HUDEP-2 (cell line): ENCODE data around the gene TMEM184A.
A peak's percentile ranks its signal among the peaks of the same experiment; 100 is the strongest.

Experiments
- DNase-seq, 76 experiments: peaks; one replicate each; lab custom pipeline; 2025; ENCODE audit not compliant: unreplicated experiment in 76 of 76; lab: John Stamatoyannopoulos, UW

The TMEM184A gene

DNA sequence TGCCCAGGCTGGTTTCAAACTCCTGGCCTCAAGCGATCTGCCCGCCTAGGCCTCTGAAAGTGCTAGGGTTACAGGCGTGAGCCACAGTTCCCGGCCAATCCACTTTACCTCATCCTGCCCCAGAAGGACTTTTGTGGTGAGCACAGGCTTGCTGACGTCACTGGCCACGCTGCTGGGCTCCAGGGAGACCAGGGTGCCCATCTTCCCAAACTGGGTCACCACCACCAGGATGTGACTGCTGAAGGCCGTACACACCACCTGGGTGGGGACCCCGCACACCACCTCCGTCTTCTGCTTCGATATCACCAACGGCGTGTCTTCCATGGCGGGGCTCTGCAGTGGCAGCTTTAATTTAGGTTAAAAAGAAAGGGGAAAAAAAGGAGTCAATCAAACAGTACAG lies 13.0 kb upstream of the TMEM184A start:
- DNase-seq: peak in 13 of 76 experiments; percentile 8 to 43 (median 20)

- no peak for DNase-seq
Measured at GRCh38 chr7:1567896-1568510, 12.0 kb upstream of the TMEM184A start.

DNA sequence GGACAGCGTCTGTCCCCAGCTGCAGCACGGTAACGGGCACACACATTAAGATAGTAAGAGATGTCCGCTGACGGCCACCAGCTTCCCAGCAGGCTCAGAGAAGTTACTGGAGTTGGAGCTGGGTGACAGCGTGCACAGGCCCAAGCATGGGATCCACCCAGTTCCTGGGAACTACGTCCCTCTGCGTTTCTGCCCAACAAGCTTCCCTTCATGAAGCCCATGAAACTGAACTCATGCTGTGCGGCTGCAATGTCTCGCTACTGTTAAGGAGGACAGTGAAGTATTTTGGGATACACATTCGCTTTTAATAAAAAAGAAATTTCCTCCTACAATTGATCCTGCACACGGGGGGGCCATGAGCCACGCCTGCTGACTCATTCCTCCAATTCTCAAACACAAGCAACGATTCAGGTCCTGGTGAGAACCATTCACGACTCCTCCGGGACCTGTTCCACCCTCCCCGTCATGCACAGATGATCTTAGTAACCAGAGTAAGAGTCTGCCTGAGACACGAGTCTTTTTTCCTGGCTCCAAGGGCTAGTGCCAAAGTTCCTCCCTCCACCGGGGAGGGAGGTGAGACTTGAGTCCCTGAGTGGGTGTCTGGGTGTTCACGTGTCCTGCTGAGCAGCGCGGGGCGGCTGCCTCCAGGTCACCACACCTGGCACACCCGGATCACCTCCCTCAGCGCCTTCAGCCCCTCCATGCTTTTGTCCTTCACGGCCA lies 11.2 kb upstream of the TMEM184A start:
- DNase-seq: peak in 13 of 76 experiments; percentile 9 to 73 (median 25)

DNA sequence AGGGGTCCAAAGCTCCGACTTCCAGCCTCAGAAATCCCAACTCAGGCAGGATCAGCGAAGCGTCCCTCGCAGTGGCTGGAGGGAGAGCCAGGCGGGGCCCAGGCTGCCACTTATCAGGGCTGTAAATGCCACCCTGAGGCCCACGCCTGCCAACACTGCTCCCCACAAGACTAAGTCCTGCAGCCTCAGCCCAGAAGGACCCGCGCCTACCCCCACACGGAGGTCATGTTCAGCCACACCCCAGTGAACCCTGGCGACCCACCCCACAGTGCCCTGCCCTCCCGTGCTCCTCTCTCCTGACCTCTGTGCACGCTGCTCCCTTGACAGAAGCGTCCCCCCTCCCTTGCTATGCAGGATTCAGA lies 10.7 kb upstream of the TMEM184A start:
- peak in 74 of 76 experiments; percentile 26 to 97 (median 86) for DNase-seq

DNA sequence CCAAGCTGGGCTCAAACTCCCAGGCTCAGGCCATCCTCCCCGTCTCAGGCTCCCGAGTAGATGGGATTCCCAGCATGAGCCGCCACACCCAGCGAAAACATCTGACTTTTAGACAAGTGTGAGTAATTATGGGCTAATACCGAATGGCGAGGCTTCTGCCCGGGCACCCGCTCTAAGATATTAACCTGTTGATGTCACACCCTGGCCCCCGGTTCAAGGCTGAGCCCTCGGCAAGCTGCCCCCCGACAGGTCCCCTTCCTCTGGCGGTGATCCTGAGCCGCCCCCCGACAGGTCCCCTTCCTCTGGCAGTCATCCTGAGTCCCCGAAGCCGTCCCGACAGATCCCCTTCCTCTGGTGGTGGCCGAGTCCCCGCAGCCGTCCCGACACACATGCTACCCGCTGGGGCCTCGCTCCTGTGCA lies 8.6 kb upstream of the TMEM184A start:
- DNase-seq: no peak

DNA sequence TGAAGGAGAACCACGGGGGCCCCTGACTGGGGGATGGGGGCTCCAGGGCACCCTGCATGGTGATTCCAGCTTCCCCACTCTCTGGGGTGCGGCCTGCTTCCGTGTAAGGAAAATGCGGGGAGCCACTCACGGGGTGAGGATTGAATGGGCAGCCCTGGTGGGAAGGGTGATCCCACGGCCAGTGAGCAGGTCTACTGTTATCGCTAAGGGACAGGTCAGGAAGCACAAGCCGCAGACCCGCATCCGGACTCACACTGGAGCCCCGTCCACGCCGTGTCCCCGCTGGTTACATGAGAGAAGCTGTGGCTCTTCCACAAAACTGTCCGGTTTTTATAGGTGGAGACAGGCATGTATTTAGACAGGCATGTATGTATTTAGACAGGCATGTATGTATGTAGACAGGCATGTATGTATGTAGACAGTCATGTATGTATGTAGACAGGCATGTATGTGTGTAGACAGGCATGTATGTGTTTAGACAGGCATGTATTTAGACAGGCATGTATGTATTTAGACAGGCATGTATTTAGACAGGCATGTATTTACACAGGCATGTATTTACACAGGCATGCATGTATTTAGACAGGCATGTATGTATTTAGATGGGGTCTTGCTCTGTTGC lies 8.1 kb upstream of the TMEM184A start:
- no peak for DNase-seq

- DNase-seq: no peak
Measured at GRCh38 chr7:1562597-1563051, 6.6 kb upstream of the TMEM184A start.

DNA sequence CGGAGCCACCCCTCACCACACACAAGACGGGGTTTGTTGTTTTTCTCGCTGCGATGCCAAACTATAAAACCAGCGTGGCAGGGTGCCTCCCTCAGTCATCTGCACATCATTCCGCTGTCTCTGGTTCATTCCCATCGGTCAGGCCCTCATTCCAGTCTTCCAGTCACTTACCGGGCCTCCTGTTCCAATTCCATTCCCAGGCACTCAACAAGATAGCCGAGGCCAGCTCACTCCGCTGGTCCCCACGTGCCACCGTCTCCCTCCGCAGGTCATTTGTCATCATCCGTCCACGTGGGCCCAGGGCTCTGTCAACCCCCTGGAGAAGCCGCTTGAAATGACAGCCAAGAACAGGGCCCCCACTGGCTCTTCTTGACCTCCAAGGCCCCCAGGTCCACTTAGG lies 6.1 kb upstream of the TMEM184A start:
- DNase-seq: no peak

GRCh38 chr7:1561036-1561940 lies 5.3 kb upstream of the TMEM184A start:
- DNase-seq: no peak

GRCh38 chr7:1560620-1561031 lies 4.6 kb upstream of the TMEM184A start:
- no peak for DNase-seq

DNA sequence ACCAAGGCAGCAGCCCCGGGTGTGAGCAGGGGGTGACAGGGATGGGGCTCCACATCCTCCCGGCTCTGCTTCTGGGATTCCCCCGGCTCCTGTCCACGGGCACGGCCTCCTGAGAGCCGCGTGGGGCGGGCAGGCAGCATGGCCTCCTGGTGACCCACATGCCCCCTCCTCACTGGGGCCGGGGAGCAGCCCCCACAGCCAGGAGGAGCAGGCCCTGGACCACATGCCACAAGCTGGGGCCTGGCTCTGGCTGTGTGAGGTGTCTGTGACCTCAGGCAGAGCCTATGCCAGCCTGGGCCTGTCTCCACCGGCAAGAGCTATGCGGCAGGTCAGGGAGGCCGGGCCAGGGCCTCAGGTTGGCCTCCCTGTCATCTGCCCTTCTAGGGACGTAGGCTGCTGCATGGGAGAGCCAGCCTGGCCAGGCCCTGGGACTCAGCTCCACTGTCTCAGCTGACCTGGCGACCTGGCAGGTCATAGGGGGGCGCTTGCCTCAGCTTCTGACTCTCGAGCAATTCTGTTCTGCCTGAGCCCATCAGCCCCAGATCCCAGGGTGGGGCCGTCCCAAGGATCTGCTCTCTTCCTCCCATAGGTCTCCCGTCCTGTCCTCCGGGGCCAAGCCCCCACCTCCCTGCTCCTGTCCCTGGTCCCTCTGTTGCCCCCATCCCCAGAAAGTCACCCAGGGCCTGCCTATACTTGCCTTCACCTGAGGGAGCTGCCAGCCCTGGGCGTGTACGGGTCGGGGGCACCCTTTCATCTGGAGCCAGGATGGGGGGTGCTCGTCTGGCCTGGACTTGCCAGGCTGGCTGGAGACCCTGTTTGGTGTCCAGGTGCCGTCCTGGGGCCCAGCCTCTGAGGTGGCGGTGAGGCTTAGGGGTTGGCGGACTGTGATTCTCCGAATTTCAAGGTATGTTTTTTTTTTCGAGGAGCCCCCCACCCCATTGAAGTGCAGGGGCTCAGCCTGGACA lies 3.9 kb upstream of the TMEM184A start:
- no peak for DNase-seq

DNA sequence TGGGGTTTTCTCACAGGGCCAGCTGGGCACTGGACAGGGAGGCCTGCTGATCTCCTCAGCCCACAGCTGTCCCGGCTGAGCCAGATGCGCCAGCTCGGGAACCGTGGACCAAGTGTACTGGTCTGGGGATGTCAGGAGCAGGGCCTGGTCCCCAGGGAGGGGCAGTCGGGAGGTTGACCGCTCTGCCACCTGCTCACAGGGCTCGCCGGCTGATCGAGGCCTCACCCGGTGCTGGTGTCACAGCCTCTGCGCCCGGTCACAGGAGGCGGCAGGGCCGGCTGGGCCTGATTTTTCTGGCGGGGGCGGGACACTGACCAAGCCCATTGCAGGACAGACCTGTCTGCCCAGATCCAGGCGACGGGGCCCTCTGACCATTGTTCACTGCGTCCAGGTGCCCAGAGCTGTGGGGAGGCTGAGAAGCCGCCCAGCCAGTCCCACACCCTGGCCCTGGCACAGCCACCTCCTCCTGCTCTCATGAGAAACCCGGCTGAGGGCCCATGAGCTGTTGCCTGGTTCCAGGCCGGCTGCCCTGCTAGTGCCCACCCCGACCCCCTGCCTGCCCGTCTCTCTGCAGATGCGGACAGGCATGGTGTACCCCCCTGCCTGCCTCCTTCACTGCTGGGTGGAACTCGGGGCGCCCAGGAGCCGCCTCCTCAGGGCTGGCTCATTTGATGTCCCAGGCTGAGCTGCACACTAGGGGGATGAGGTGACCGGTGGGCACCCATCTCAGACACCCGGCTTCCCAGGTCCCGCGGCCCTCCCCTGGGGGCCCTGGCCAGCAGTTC lies 3.0 kb upstream of the TMEM184A start:
- no peak for DNase-seq

DNA sequence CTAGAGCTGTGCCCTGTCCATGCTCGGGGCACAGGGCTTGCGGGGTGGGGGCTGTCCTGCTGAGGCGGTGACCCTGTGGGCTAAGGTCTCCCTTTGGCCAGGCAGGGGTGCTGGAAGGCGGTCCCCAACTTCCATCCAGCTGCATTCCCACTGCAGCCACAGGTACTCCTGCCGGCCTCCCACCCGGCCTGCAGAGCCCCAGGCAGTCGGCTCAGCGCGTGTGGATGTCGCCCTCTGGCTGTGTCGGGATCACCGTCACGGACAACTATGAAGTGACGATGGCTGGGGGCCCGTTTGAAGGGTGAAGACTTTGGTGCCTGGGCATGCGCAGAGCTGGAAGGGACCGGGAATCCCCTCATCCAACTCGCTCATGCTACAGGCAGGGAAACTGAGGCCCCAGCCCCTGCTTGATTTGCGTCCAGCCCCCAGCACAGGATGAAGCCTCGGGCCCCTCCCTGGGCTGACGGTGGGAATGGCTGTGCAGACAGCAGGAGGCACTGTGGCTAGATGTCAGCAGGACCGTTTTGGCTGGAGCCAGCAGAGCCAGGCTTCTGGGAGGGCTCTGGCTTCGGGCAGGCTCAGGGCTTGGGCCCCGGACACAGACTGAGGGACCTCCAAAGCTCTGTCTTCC lies 2.3 kb upstream of the TMEM184A start:
- peak in 1 of 76 experiments; percentile 3 for DNase-seq

- DNase-seq: no peak
Measured at GRCh38 chr7:1557771-1558170, 1.8 kb upstream of the TMEM184A start.

DNA sequence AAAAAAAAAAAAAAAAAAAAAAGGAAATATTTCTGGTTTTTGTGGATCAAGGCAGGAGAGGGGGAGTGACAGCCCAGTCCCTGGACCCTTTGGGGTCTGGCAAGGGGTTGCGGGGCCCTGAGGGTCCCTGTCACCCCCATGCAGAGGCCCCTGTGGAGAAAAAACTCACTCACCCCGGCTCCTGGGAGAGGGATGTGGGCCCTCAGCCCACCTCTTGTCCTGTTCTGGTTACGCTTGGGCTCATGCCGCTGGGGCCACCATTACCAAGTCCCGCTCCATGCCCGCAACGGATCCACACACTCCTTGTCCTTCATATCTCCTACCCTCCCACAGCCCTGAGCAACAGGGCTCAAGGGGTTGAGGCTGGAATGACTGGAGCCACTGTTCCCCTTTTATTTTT lies 1.0 kb upstream of the TMEM184A start:
- no peak for DNase-seq

DNA sequence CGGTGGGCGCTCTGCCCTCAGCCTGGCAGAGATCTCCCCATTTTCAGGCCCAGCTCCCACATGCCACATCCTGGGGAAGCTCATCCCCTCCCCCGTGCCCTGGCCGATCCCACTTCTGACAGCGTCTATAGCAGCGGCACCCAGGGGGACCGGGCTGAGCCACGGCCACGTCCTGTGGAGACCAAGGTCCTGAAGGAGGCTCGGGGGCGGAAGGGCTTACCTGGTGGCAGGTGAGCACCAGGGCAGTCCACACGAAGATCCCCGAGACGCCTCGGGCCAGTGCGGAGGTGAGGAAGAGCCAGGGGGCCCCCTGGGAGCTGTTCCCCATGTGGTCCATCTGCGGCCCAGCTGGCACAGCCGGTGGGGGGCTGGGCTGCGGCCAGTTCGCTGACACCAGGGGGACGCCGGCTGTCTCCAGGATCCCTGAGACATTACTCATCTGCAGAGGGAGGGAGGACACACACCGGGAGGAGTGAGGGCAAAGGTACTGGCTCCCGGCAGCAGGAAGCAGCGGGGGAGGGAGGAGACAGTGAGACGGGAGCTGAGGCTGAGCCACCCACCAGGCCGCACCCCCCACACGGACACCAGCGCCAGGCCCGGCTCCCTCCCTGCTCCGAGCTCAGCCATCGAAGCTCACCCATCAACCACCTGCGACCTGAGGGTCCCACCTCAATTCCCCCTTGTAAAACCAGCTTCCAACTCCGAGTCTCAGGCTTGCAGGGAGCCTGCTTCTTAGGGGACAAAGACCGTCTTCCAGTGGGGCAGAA lies 776 bp downstream of the TMEM184A start:
- DNase-seq: no peak

- DNase-seq: no peak
Measured at GRCh38 chr7:1554333-1555045, 1.5 kb downstream of the TMEM184A start.
